ENCODE measurements around the gene OXCT1.

- TF ChIP-seq POLR2A (IDR thresholded peaks at IDR 0.05) = no peak
- no peak for TF ChIP-seq CTCF (IDR thresholded peaks at IDR 0.05)
- no peak for TF ChIP-seq POLR2AphosphoS5 (IDR thresholded peaks at IDR 0.05)
Measured at GRCh38 chr5:41763574-41763973, 106.7 kb downstream of the OXCT1 start.

Measured in prostate gland (tissue), 2 donors.